Heart right ventricle (tissue), 16 donors: ENCODE results near the gene SERPINA4. TPM values are rescaled to one million over a fixed set of nuclear protein-coding genes. Genes with fewer than 3 reads are reported as not detected.

Source experiments
- ATAC-seq, 8 donors: fragments of 200-7000 bp; cut with Tn5 transposase; one replicate each; pipeline ENCODE4 v1.9.1; 2020; ENCODE audit warnings: mild to moderate bottlenecking in 8 of 8, moderate library complexity in 8 of 8, moderate number of reproducible peaks in 1 of 8
- DNase-seq, 2 donors: peaks; one replicate each; pipeline ENCODE4 v3.0.0-alpha.2; 2020
- H3K27ac ChIP-seq, 10 donors: fragments of 200-600 bp; sonication (generic) in 2 of 10; one replicate each; pipeline versions ENCODE4 v1.5.0 to v1.8.0; 2020 to 2022; ENCODE audit warnings: mild to moderate bottlenecking in 3 of 10
- H3K27me3 ChIP-seq, 7 donors: fragments of 200-600 bp; one replicate each; pipeline ENCODE4 v1.8.0; 2021 to 2022; ENCODE audit warnings: mild to moderate bottlenecking in 2 of 7
- H3K36me3 ChIP-seq, 9 donors: fragments of 200-600 bp; sonication (generic) in 1 of 9; one replicate each; pipeline versions ENCODE4 v1.5.0 to v1.8.0; 2020 to 2022; ENCODE audit warnings: mild to moderate bottlenecking in 2 of 9
- H3K4me1 ChIP-seq, 9 donors: fragments of 200-600 bp; sonication (generic) in 1 of 9; one replicate each; pipeline versions ENCODE4 v1.5.0 to v1.8.0; 2020 to 2022; ENCODE audit warnings: mild to moderate bottlenecking in 4 of 9
- H3K4me3 ChIP-seq, 10 donors: fragments of 200-600 bp; sonication (generic) in 2 of 10; one replicate each; pipeline versions ENCODE4 v1.5.0 to v1.8.0; 2020 to 2022; ENCODE audit warnings: mild to moderate bottlenecking in 7 of 10, moderate library complexity in 2 of 10
- H3K9me3 ChIP-seq, 11 donors: fragments of 200-600 bp in 10 of 11; sonication (generic) in 2 of 11; one replicate each; pipeline versions ENCODE4 v1.5.0 to v1.8.0; 2013 to 2022; ENCODE audit warnings: mild to moderate bottlenecking in 2 of 11, control low read depth in 1 of 11, moderate library complexity in 1 of 11
- WGBS, 2 donors: extraction: QIAGEN DNeasy Blood & Tissue Kit; methylation state at CpG; one replicate each; pipeline ENCODE4 v1.1.7; 2013; ENCODE audit warnings: inconsistent platforms in 1 of 2; 5-methylcytosine and 5-hydroxymethylcytosine counted together
- intact Hi-C, 10 donors: fragments of 100-400 bp; cut with DNase I; formaldehyde crosslinking; loops; one replicate each; pipeline versions ENCODE4 v1.11.1 to v1.14.2; 2022
- polyA plus RNA-seq, 2 donors: library from polyadenylated mRNA; stranded (reverse); fragments of 200-250 nt; gene quantifications; one replicate each; pipeline ENCODE4 v1.2.3, GENCODE V29; 2013
- total RNA-seq, 10 donors: library from RNA; stranded (reverse); fragmentation: NEBNext Ultra II Directional in 3 of 10; extraction: Animal tissue kit (Norgen Biotek cat#: 25700) in 3 of 10; gene quantifications; one replicate each; pipeline versions ENCODE4 v1.2.1 to v1.2.4, GENCODE V29; 2021 to 2023
- TF ChIP-seq, protein P1 (sequence below), 9 donors: fragments of 200-600 bp; sonication (generic) in 2 of 9; IDR thresholded peaks; one replicate each; pipeline versions ENCODE4 v1.5.0 to v1.8.0; 2021 to 2022; ENCODE audit warnings: antibody characterized with exemption in 9 of 9, mild to moderate bottlenecking in 5 of 9, moderate library complexity in 1 of 9
- donor health status: Arrhythmogenic right ventricular cardiomyopathy.
- donor health status: ischemic (EF 13 %, LVEDD 7.1; RV severe dilation, severe dysfunction).
- donor health status: healthy with polysubstance abuse.
- donor health status: DM: no; HTN: yes; CAD: no.
- donor health status: DM: no; HTN: no; CAD: no.
- donor health status: ischemic (EF 25% LVEDD 6.9; RV normal size, moderate dysfunction).
- donor health status: ischemic (EF 25% LVEDD 5.7; RV mildly dilated, moderate dysfunction).
- donor health status: healthy.
- donor health status: DM: yes; HTN: yes; CAD: no.
- donor health status: Ischemic cardiomyopathy.
- donor health status: ischemic (EF 35%, LVEDD 5.7; RV mildly dilated, moderate dysfunction).
- donor health status: nonischemic (EF 11% LVEDD 7.7; RV severe dilation, severe dysfunction).
- donor health status: DM: yes; HTN: yes; CAD: no.
- donor health status: PGD.
- donor health status: ischemic (EF 29% LVEDD 5.4; RV normal size, mild dysfunction).
- donor health status: nonischemic (EF 23%, LVEDD 6.1; RV moderate dilation, normal function).

SERPINA4 gene
- total and polyA plus RNA-seq, 12 donors: not detected

DNA sequence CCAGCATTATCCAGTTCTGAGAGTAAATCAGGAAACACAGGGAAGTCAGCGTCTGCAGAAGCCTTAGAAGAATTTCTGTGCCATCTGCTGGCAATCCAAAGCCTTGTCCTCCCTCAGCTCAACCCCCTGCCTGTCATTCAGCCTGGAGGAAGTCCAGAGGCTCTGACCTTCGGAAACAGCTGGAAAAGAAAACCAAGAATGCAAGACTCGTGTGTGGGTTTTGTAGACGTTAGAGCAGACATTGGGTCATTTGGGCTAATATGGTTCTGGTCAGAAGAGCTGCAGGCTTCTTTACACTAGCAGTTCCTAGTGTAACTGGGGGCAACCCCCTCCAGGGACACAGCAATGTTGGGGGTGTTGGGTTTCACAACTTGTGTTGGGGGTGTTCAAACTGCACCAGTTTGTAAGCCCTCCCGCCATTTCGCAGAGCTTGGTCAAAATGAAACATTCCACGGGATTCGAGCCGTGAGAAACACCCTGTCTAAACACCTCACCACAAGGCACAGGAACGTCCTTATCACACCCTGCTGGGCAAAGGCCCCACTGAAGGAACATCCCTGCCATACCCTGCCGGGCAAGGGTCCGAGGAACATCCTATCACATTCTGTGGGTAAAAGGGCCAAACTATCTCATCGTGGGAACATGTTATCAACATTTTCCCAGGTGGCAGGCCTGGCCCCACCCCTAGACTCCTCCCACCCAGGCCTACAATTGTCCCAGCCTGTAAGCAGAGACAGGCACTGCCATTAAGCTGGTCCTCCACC, 21.0 kb upstream of the SERPINA4 start:
- peaks cover 0 to 32% (median 16%) of the 10 kb centered on the region in 7 donors for H3K27me3 ChIP-seq
- DNase-seq (no peak), ATAC-seq (peak in 4 of 8 donors; percentile 37 to 80 (median 49))
- intact Hi-C loops: loop anchor here in 1 of 10 donors (10.0 kb wide), 1 partner anchor 105 kb away; no protein-coding TSS in a partner anchor
- H3K9me3 ChIP-seq: no peaks in the 10 kb centered on the region
- WGBS, 2 donors: 16 to 23% methylated on average over 13 of the region's 13 CpGs
- no peak overlapping the region for H3K27ac ChIP-seq
- H3K4me3 ChIP-seq: no peak overlapping the region
- H3K36me3 ChIP-seq: no peaks in the 10 kb centered on the region
- H3K4me1 ChIP-seq: peaks cover 0 to 11% (median 4%) of the 10 kb centered on the region in 9 donors
- TF ChIP-seq, protein P1, sequence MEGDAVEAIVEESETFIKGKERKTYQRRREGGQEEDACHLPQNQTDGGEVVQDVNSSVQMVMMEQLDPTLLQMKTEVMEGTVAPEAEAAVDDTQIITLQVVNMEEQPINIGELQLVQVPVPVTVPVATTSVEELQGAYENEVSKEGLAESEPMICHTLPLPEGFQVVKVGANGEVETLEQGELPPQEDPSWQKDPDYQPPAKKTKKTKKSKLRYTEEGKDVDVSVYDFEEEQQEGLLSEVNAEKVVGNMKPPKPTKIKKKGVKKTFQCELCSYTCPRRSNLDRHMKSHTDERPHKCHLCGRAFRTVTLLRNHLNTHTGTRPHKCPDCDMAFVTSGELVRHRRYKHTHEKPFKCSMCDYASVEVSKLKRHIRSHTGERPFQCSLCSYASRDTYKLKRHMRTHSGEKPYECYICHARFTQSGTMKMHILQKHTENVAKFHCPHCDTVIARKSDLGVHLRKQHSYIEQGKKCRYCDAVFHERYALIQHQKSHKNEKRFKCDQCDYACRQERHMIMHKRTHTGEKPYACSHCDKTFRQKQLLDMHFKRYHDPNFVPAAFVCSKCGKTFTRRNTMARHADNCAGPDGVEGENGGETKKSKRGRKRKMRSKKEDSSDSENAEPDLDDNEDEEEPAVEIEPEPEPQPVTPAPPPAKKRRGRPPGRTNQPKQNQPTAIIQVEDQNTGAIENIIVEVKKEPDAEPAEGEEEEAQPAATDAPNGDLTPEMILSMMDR (IDR thresholded peaks at IDR 0.05): no peak

DNA sequence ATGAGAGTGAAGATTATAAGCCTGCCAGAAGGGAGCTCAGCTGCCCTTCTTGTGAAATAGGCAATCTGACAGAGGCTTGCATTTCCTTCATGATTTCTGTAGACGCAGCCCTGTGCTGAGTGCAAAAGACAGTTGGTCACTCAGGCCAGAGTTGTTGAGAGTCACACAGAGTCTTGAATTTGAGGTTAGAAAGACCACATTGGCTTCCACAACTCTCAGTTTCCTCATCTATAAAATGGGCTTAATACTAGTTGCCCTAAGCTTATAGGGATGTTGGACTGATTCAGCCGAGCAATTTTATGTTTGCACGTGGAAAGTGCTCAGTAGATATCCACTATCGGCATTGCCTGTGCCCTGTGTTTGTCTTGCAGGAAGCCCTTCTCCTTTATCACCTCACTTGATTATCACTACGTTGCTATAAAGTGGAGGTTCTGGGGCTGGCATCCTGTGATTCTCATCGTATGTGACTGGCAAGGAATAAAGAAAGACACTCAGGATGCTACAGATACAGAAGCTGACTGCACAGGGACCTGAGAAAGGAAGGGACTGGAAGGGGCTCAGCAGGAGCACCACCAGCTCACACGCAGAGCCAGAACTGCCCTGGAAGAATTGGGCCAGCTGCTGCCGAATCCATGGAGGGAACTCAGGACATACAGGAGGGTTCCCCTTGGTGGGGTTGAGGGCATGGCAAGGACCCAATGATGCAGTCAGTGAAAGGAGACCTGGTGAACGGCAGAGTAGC, 19.8 kb upstream of the SERPINA4 start:
- no peak overlapping the region for H3K27ac ChIP-seq
- H3K27me3 ChIP-seq: peaks cover 0 to 40% (median 18%) of the 10 kb centered on the region in 7 donors
- ATAC-seq (no peak), DNase-seq (no peak)
- H3K4me3 ChIP-seq: no peak overlapping the region
- 68% methylated on average over 9 of the region's 9 CpGs for WGBS, 2 donors
- TF ChIP-seq, protein P1 (IDR thresholded peaks at IDR 0.05): no peak
- H3K36me3 ChIP-seq: no peaks in the 10 kb centered on the region
- H3K4me1 ChIP-seq: peaks cover 0 to 11% (median 4%) of the 10 kb centered on the region in 9 donors
- intact Hi-C loops: loop anchor here in 1 of 10 donors (10.0 kb wide), 1 partner anchor 107 kb away; no protein-coding TSS in a partner anchor
- peaks cover 0 to 5% (median 0%) of the 10 kb centered on the region in 11 donors for H3K9me3 ChIP-seq

DNA sequence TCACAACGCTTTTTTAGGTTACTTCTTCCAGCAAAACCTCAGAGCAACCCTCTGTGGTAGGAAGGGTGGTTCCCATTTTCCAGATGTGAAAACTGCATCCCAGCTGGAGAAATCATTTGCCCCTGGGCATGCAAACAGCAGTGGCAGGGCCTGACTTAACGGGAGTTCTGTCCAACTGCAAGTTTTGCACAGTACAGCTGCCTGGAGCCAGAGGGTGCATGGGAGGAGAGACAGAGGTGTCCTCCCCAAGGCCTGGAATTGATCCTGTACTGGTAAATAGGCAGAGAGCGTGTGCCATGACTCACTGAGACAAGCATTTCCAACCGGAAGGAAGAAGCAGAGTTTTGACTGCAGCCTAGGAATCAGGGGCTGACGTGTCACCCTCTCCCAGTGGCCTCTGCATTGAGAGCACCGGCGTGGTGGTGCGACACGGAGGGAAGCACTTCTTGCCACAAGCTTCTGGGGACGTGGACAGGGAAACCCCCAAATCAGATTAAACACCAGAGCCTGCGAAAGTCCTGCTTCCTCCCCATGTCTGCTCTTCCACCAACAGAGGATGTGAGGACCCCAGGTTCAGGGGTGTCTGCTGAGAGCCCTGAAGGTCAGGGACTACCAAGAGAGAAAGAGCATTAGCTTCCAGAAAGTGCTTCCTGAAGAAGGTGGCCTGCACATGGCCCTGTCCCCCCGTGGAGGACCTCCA, 19.0 kb upstream of the SERPINA4 start:
- DNase-seq: no peak
- Histone ChIP-seq H3K9me3 (peaks cover 0 to 10% (median 0%) of the 10 kb centered on the region in 11 donors), H3K27ac (no peak overlapping the region), H3K36me3 (no peaks in the 10 kb centered on the region), H3K4me3 (no peak overlapping the region), H3K27me3 (peaks cover 0 to 40% (median 19%) of the 10 kb centered on the region in 7 donors), H3K4me1 (peaks cover 0 to 11% (median 4%) of the 10 kb centered on the region in 9 donors)
- 72 to 75% methylated on average over 12 of the region's 12 CpGs for WGBS, 2 donors
- TF ChIP-seq, protein P1 (IDR thresholded peaks at IDR 0.05): no peak
- intact Hi-C loops: loop anchor here in 1 of 10 donors (10.0 kb wide), 1 partner anchor 107 kb away; no protein-coding TSS in a partner anchor
- ATAC-seq: no peak
